ENCODE data around the gene MRPL22.
A peak's percentile ranks its signal among the peaks of the same experiment; 100 is the strongest.
"Not testable (repeated sequence)": the region's sequence is repeated elsewhere in the genome, so short reads cannot be mapped to it uniquely, and the experiment has no call there.

Gene MRPL22

DNA sequence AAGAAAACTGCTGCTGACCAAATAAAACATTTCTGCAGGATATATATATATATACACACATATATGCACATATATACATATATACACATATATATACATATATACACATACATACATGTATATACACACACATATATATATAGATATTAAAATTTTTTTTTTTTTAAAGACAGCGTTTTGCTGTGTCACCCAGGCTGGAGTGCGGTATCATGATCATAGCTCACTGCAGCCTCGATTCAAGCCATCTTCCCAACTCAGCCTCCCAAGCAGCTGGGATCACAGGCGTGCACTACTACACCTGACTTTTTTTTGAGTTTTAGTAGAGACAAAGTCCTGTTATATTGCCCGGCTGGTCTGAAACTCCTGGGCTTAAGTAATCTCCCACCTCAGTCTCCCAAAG is 2.7 kb downstream of the MRPL22 start:
- no peak for DNase-seq

GRCh38 chr5:154944716-154945115 is 3.8 kb downstream of the MRPL22 start:
- DNase-seq: no peak

- DNase-seq: no peak
These were observed 4.9 kb downstream of the MRPL22 start for GRCh38 chr5:154945695-154946301.

DNA sequence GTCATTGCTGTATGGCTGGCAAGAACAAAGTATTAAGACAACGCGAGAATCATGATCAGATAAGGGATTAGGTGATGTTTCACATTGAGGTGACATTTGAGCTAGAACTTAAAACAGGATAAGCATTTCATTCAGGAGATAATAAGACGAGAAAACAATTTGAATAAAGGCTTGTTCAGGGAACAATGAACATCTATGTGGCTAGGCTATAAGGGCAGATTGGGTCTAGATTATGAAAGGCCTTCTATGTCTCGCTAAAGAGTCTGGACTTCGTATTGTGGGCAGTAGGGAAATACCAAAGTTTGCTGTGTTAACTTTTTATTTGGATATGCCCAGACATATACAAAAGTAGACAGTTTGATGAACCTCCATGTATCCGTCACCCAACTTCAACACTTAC is 6.9 kb downstream of the MRPL22 start:
- no peak for DNase-seq

GRCh38 chr5:154948313-154948712 is 7.4 kb downstream of the MRPL22 start:
- DNase-seq: no peak

GRCh38 chr5:154949781-154950180 is 8.9 kb downstream of the MRPL22 start:
- DNase-seq: no peak

DNA sequence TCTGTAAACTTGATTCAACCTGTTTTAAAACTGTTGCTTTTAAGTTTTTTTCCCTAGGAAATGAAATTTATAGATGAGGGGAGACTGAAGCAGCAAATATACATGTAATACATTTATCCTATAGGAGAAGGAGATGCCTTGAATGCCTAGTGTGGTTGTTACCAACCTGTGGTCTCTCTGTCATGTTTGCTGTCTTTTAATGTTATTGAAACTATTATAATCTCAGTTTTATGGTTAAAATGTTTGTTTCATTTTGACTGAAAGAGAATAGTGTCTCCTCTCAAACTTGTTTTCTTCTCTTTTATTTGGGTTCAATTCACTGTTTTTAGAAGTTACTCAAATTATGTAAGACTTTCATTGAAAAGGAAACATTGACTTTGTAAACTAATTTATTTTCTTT is 15.8 kb downstream of the MRPL22 start:
- DNase-seq: no peak

GRCh38 chr5:154962494-154962893 is 21.6 kb downstream of the MRPL22 start:
- DNase-seq: no peak

DNA sequence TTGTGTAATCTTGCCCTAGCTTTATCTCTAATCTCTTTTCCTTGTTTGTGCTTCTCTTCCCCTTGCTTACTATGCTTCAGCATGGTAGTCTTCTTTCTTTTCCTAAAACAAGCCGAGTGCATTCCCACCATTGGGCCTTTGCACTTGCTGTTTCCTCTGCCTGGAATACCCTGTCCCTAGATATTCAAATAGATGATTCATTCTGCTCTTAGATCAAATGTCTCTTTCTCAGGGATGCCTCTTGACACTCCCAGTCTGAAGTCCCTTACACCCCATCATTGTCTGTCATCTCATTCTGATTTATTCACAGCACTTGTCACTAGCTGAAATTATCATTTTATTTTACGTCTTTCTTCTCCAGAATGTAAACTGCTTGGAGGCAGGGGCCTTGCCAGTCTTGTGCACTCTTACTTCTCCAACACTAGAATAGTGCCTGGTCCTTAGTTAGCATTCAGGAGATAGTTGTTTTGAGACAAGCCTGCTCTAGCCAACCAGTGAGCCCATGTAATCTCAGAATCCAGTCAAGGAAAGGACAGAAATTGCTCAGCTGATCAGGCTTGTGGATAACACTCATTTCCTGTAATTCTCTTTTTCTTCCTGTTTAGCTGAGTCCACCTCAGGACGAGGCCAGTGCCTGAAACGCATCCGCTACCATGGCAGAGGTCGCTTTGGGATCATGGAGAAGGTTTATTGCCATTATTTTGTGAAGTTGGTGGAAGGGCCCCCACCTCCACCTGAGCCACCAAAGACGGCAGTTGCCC is 25.4 kb downstream of the MRPL22 start:
- DNase-seq: no peak

GRCh38 chr5:154966874-154967273 is 26.0 kb downstream of the MRPL22 start:
- no peak for DNase-seq

- DNase-seq: no peak
These were observed 26.6 kb downstream of the MRPL22 start for GRCh38 chr5:154967421-154968024.

GRCh38 chr5:154968953-154969352 is 28.1 kb downstream of the MRPL22 start:
- DNase-seq: no peak

DNA sequence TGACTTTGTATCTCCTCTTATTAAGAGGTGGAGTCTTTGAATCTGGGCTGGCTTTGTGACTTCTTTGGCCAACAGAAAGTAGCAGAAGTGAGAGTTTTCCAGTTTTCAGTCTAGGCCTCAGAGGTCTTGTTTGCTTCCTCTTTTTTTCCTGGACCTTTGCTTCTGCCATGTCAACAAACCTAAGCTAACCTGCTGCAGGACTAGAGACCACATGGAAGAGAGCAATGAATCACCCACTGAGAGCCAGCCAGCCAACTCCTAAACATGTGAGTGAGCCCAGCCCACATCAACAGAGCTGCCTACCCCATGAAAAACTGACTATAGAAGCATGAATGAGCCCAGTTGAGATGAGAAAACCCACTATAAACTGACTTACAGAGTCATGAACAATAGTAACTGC is 29.9 kb downstream of the MRPL22 start:
- DNase-seq: no peak

DNA sequence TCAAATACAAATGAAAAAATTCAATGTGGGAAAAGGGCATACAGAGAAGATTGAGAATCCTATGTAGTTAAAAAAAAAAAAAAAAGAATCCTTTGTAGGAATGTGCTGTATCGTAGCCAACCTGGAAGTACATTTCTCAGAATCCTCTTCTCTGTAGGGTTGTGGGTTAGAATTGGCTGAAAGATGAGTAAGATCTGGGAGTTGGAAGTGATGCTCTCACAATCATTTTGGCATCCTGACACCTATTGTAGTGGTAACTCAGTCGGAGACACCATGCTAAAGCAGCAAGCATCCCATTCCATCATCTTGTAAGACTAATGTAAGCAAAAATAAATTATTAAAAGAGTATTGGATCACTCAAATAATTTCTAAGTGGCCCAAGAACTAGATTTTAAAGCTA is 30.6 kb downstream of the MRPL22 start:
- DNase-seq: no peak

DNA sequence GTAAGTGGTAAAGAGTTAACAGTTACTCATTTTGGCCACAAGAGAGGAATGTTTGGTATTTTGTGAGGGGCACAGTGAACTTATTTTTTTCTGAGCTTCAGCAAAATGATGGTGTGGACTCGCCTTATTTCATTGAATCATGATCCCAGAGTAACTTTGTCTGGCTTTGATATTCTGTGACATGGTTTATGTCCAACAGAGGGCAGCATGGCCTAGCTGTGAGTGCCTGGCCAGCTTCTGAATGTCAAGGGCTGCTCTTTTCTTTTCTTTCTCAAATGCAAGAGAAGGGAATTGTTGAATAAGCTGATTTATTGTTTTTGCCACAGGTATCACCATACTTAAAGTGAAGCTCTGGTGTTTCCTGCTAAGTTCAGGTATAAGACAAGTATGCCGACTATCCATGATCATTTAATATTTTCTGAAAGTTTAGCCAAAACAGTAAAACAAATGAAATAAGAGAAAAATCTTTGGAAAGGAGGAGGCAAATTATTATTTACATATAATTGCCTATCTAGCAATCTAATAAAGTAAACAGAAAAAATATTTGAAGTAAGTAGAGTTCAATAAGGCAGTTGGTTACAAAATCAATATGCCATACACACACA is 31.7 kb downstream of the MRPL22 start:
- DNase-seq: no peak

DNA sequence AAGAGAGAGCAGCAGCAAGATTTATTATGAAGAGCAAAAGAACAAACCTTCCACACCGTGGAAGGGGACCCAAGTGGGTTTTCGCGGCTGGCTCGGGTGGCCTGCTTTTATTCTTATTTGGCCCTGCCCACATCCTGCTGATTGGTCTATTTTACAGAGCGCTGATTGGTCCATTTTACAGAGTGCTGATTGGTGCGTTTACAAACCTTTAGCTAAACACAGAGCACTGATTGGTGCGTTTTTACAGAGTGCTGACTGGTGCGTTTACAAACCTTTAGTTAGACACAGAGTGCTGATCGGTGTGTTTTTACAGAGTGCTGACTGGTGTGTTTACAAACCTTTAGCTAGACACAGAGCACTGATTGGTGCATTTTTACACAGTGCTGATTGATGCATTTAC is 35.2 kb downstream of the MRPL22 start:
- DNase-seq: not testable (repeated sequence)

GRCh38 chr5:154977409-154977808 is 36.5 kb downstream of the MRPL22 start:
- no peak for DNase-seq

DNA sequence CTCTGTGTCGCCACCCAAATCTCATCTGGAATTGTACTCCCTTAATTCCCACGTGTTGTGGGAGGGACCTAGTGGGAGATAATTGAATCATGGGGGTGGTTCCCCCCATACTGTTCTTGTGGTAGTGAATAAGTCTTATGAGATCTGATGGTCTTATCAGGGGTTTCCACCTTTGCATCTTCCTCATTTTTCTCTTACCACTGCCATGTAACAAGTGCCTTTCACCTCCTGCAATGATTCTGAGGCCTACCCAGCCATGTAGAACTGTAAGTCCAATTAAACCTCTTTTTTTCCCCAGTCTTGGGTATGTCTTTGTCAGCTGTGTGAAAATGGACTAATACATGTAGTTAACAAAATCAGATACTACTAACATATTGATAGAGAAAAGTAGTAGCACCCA is 37.4 kb downstream of the MRPL22 start:
- DNase-seq: not testable (repeated sequence)

GRCh38 chr5:154984946-154985516 is 44.2 kb downstream of the MRPL22 start:
- peak; percentile 46 for DNase-seq

DNA sequence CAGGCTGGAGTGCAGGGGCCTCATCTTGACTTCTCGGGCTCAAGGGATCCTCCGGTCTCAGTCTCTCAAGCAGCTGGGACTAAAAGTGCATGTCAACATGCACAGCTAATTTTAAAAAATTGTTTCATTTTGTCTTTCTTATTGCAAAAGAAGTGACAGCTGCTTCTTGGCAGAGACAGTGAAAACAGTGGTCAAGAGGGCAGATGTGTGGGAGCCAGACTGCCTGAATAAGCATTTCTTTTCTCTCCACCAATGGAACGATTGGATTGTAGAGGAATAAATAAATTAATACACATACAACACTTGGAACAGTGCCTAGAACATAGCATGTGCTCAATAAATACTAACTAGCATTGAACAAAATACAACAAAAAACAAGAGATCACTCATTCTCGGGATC is 45.3 kb downstream of the MRPL22 start:
- no peak for DNase-seq

GRCh38 chr5:154989626-154990025 is 48.8 kb downstream of the MRPL22 start:
- no peak for DNase-seq

GRCh38 chr5:154993461-154993860 is 52.6 kb downstream of the MRPL22 start:
- DNase-seq: no peak

DNA sequence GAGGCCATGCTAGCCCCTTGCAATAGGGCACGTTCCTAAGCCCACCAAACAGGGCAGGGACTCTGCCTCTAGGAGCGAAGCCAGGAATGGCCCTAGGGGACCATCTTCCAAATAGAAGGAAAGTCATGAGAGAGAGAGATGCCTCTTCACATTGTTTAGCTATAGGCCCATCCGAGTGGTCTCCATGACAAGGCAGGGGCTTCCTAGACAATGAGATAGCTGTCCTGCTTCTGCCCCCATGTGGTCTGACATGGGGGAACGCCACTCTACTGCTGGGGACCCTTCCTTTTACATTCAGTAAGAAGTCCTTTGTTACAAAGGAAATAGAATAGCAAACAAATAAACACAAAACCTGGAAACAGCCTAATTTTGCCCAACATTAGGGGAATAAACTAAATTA is 54.8 kb downstream of the MRPL22 start:
- no peak for DNase-seq

DNA sequence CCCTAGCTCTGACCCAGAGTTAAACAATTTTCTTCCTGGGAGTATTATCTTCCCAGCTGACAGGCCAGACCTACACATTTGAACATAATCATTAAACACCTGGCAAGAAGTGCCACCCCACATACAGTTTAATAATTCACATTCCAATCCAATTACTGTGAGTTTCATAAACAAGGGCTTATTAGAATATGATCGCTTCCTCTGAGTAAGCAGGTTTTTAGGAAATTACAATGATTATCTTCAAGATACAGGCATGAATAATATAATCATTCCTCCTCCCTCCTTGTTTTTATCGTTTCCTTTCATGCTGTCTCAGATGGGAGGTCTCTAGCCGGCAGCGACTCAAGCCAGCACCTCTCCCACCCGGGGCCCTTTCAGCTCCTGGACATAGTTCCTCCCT is 56.9 kb downstream of the MRPL22 start:
- no peak for DNase-seq

All from NCI-H1092 (cell line).